ENCODE results near the gene RYR1. TPM values are rescaled to one million over a fixed set of nuclear protein-coding genes. Genes with fewer than 3 reads are reported as not detected.

RYR1 gene
- total and polyA plus RNA-seq, 2 of the 13 experiments (the other 11 are each of a cell fraction or from before 2014, with no cell fraction given): 0.03 TPM; not detected in 1

DNA sequence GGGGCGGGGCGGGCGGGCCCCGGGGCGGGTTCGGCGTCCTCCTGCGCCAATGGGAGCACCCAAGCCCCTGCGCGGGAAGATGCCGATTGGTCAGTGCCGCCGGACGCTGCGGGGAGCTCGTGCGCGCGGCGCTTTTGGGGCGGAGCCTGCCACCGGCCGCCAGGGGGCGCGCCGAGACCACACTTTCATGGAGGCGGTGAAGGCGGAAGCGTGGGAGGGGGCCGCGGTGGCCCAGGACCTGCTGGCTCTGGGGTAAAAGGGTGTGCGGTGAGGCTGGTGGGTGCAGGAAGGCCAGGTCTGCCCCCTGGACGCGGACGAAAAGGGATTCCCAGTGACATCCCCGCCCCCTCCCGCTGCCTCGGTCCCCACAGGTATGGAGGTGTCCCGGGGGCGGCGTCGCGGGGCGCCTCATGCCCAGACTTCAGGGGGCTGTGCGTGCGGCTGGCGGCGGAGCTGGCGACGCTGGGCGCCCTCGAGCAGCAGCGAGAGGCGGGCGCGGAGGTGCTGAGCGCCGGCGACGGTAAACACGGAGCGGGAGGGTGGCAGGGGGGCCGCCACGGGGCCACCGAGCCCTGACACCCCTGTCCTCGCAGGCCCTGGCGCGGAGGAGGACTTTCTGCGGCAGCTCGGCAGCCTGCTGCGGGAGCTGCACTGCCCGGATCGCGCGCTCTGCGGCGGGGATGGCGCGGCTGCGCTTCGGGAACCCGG lies 30.4 kb upstream of the RYR1 start, which contains the start of gene FAM98C (continued):
- TF ChIP-seq KLF16 (CRISPR knock-in tag; IDR thresholded peaks at IDR 0.05) (peak in 1 of 2 experiments; percentile 95; a peak in 2 of 4 replicates), ELF1 (CRISPR knock-in tag; IDR thresholded peaks at IDR 0.05) (peak; percentile 85), ZNF775 (CRISPR knock-in tag; IDR thresholded peaks at IDR 0.05; ENCODE audit: borderline replicate concordance) (no peak), CHCHD3 (CRISPR knock-in tag; IDR thresholded peaks at IDR 0.05) (peak; percentile 77; the same call in 1 of the 2 replicates), ZNF615 (CRISPR knock-in tag; IDR thresholded peaks at IDR 0.05; ENCODE audit: borderline replicate concordance) (no peak), MIXL1 (CRISPR knock-in tag; IDR thresholded peaks at IDR 0.05) (0 out of 2 replicates have a peak, but pooled peaks have one; percentile 69), ZNF441 (CRISPR knock-in tag; IDR thresholded peaks at IDR 0.05; ENCODE audit: borderline replicate concordance) (peak; percentile 60; the same call in 1 of the 2 replicates), NCOR1 (IDR thresholded peaks at IDR 0.05; ENCODE audit: borderline replicate concordance, low read length) (no peak), ZNF670 (CRISPR knock-in tag; IDR thresholded peaks at IDR 0.05; ENCODE audit: borderline replicate concordance) (no peak; the same call in 1 of the 2 replicates)
- TF ChIP-seq, protein P1, sequence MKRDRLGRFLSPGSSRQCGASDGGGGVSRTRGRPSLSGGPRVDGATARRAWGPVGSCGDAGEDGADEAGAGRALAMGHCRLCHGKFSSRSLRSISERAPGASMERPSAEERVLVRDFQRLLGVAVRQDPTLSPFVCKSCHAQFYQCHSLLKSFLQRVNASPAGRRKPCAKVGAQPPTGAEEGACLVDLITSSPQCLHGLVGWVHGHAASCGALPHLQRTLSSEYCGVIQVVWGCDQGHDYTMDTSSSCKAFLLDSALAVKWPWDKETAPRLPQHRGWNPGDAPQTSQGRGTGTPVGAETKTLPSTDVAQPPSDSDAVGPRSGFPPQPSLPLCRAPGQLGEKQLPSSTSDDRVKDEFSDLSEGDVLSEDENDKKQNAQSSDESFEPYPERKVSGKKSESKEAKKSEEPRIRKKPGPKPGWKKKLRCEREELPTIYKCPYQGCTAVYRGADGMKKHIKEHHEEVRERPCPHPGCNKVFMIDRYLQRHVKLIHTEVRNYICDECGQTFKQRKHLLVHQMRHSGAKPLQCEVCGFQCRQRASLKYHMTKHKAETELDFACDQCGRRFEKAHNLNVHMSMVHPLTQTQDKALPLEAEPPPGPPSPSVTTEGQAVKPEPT (CRISPR knock-in tag; IDR thresholded peaks at IDR 0.05; ENCODE audit: low read depth): peak; percentile 52; the same call in 1 of the 2 replicates
- TF ChIP-seq, protein P2, sequence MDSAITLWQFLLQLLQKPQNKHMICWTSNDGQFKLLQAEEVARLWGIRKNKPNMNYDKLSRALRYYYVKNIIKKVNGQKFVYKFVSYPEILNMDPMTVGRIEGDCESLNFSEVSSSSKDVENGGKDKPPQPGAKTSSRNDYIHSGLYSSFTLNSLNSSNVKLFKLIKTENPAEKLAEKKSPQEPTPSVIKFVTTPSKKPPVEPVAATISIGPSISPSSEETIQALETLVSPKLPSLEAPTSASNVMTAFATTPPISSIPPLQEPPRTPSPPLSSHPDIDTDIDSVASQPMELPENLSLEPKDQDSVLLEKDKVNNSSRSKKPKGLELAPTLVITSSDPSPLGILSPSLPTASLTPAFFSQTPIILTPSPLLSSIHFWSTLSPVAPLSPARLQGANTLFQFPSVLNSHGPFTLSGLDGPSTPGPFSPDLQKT (CRISPR knock-in tag; IDR thresholded peaks at IDR 0.05; ENCODE audit: borderline replicate concordance): no peak
- TF ChIP-seq, protein P3, sequence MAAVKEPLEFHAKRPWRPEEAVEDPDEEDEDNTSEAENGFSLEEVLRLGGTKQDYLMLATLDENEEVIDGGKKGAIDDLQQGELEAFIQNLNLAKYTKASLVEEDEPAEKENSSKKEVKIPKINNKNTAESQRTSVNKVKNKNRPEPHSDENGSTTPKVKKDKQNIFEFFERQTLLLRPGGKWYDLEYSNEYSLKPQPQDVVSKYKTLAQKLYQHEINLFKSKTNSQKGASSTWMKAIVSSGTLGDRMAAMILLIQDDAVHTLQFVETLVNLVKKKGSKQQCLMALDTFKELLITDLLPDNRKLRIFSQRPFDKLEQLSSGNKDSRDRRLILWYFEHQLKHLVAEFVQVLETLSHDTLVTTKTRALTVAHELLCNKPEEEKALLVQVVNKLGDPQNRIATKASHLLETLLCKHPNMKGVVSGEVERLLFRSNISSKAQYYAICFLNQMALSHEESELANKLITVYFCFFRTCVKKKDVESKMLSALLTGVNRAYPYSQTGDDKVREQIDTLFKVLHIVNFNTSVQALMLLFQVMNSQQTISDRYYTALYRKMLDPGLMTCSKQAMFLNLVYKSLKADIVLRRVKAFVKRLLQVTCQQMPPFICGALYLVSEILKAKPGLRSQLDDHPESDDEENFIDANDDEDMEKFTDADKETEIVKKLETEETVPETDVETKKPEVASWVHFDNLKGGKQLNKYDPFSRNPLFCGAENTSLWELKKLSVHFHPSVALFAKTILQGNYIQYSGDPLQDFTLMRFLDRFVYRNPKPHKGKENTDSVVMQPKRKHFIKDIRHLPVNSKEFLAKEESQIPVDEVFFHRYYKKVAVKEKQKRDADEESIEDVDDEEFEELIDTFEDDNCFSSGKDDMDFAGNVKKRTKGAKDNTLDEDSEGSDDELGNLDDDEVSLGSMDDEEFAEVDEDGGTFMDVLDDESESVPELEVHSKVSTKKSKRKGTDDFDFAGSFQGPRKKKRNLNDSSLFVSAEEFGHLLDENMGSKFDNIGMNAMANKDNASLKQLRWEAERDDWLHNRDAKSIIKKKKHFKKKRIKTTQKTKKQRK (IDR thresholded peaks at IDR 0.05; ENCODE audit: low read length): no peak
- TF ChIP-seq, protein P4, sequence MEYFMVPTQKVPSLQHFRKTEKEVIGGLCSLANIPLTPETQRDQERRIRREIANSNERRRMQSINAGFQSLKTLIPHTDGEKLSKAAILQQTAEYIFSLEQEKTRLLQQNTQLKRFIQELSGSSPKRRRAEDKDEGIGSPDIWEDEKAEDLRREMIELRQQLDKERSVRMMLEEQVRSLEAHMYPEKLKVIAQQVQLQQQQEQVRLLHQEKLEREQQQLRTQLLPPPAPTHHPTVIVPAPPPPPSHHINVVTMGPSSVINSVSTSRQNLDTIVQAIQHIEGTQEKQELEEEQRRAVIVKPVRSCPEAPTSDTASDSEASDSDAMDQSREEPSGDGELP (IDR thresholded peaks at IDR 0.05; ENCODE audit: borderline replicate concordance, low read depth): 0 out of 2 replicates have a peak, but pooled peaks have one; percentile 12
- TF ChIP-seq, protein P5, sequence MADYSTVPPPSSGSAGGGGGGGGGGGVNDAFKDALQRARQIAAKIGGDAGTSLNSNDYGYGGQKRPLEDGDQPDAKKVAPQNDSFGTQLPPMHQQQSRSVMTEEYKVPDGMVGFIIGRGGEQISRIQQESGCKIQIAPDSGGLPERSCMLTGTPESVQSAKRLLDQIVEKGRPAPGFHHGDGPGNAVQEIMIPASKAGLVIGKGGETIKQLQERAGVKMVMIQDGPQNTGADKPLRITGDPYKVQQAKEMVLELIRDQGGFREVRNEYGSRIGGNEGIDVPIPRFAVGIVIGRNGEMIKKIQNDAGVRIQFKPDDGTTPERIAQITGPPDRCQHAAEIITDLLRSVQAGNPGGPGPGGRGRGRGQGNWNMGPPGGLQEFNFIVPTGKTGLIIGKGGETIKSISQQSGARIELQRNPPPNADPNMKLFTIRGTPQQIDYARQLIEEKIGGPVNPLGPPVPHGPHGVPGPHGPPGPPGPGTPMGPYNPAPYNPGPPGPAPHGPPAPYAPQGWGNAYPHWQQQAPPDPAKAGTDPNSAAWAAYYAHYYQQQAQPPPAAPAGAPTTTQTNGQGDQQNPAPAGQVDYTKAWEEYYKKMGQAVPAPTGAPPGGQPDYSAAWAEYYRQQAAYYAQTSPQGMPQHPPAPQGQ (CRISPR knock-in tag; IDR thresholded peaks at IDR 0.05; ENCODE audit: borderline replicate concordance): no peak
- TF ChIP-seq, protein P6, sequence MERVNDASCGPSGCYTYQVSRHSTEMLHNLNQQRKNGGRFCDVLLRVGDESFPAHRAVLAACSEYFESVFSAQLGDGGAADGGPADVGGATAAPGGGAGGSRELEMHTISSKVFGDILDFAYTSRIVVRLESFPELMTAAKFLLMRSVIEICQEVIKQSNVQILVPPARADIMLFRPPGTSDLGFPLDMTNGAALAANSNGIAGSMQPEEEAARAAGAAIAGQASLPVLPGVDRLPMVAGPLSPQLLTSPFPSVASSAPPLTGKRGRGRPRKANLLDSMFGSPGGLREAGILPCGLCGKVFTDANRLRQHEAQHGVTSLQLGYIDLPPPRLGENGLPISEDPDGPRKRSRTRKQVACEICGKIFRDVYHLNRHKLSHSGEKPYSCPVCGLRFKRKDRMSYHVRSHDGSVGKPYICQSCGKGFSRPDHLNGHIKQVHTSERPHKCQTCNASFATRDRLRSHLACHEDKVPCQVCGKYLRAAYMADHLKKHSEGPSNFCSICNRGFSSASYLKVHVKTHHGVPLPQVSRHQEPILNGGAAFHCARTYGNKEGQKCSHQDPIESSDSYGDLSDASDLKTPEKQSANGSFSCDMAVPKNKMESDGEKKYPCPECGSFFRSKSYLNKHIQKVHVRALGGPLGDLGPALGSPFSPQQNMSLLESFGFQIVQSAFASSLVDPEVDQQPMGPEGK (CRISPR knock-in tag; IDR thresholded peaks at IDR 0.05): peak; percentile 83
